Endothelial cell (in vitro differentiated cells): ENCODE data around the gene ARMH1. TPM values are rescaled to one million over a fixed set of nuclear protein-coding genes. Genes with fewer than 3 reads are reported as not detected.
A peak's percentile ranks its signal among the peaks of the same experiment; 100 is the strongest.

Source experiments
- DNase-seq: peaks from one replicate; pipeline ENCODE4 v3.0.0; 2021; ENCODE audit warnings: low spot score
- H3K27ac Mint-ChIP-seq: one replicate; pipeline ENCODE4 v1.8.0; 2021; ENCODE audit warnings: mixed read lengths, inconsistent platforms; ENCODE audit not compliant: unreplicated experiment
- H3K27me3 Mint-ChIP-seq: one replicate; pipeline ENCODE4 v1.8.0; 2021; ENCODE audit warnings: mild to moderate bottlenecking, moderate library complexity, mixed read lengths, inconsistent platforms; ENCODE audit not compliant: unreplicated experiment
- H3K36me3 Mint-ChIP-seq: one replicate; pipeline ENCODE4 v1.8.0; 2021; ENCODE audit warnings: mild to moderate bottlenecking, low read depth, mixed read lengths, inconsistent platforms; ENCODE audit not compliant: unreplicated experiment
- H3K4me1 Mint-ChIP-seq: one replicate; pipeline ENCODE4 v1.8.0; 2021; ENCODE audit warnings: mild to moderate bottlenecking, mixed read lengths, inconsistent platforms; ENCODE audit not compliant: unreplicated experiment
- H3K4me3 Mint-ChIP-seq: one replicate; pipeline ENCODE4 v1.8.0; 2021; ENCODE audit warnings: mild to moderate bottlenecking, mixed read lengths, inconsistent platforms; ENCODE audit not compliant: unreplicated experiment
- H3K9me3 Mint-ChIP-seq: one replicate; pipeline ENCODE4 v1.8.0; 2021; ENCODE audit warnings: mixed read lengths, inconsistent platforms; ENCODE audit not compliant: unreplicated experiment
- total RNA-seq: library from RNA; stranded (reverse); fragmentation: NEBNext Ultra II Directional; extraction: Animal tissue kit (Norgen Biotek cat#: 25700); gene quantifications from one replicate; pipeline ENCODE4 v1.2.1, GENCODE V29; 2021; ENCODE audit not compliant: unreplicated experiment
- TF ChIP-seq, protein P1 (sequence below): fragments of 200-600 bp; sonication (generic); IDR thresholded peaks from one replicate; pipeline ENCODE4 v1.5.0; 2021; ENCODE audit warnings: antibody characterized with exemption; ENCODE audit not compliant: unreplicated experiment

The ARMH1 gene
- total RNA-seq, 1 donor from 2014 or later: 4.1 TPM

DNA sequence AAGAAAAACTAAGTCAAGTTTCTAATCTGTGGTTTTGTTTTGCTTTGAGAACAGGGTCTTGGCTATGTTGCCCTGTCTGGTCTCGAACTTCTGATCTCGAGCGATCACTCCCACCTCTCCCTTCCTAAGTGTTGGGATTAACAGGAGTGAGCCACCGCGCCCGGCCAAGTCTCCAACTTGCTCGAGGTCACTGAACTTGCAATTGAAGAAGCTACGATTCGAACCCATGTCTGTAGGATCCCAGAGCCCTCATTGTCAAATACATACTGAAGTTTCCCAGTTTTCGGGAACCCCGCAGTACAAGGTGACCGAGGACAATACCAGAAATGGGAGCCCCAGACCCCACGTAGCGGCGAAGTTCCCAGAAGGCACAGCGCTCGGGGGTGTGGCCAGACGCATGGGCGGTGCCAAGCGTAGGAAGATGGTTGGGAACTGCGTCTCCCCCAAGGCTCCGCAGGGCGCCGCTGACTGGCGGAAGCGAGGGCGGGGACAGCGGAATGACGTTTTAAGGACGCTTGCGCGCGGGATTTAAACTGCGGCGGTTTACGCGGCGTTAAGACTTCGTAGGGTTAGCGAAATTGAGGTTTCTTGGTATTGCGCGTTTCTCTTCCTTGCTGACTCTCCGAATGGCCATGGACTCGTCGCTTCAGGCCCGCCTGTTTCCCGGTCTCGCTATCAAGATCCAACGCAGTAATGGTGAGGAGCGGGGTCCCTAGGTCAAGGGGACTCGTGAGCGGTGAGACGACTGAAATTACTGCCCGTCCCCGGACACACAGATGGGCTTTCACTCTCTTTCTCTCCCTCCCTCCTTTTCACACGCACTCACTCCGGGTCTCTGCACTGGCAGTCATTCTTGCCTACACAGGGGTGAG is 65.0 kb downstream of the ARMH1 start, which contains the start of gene KIF2C:
KIF2C (plus strand) TSS at position 531 of the 872 bp plus-strand sequence; CDS start at position 627, 96 bp downstream.
- Mint-ChIP-seq H3K27ac (peak within 1 kb of the TSS; percentile 95), H3K27me3 (peaks cover 9% of the 10 kb centered on the region), H3K4me1 (peaks cover 17% of the 10 kb centered on the region), H3K9me3 (no peaks in the 10 kb centered on the region), H3K36me3 (peaks cover 8% of the 10 kb centered on the region), H3K4me3 (peak within 1 kb of the TSS; percentile 97)
- TF ChIP-seq, protein P1, sequence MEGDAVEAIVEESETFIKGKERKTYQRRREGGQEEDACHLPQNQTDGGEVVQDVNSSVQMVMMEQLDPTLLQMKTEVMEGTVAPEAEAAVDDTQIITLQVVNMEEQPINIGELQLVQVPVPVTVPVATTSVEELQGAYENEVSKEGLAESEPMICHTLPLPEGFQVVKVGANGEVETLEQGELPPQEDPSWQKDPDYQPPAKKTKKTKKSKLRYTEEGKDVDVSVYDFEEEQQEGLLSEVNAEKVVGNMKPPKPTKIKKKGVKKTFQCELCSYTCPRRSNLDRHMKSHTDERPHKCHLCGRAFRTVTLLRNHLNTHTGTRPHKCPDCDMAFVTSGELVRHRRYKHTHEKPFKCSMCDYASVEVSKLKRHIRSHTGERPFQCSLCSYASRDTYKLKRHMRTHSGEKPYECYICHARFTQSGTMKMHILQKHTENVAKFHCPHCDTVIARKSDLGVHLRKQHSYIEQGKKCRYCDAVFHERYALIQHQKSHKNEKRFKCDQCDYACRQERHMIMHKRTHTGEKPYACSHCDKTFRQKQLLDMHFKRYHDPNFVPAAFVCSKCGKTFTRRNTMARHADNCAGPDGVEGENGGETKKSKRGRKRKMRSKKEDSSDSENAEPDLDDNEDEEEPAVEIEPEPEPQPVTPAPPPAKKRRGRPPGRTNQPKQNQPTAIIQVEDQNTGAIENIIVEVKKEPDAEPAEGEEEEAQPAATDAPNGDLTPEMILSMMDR: no peak
- DNase-seq: peak; percentile 94

DNA sequence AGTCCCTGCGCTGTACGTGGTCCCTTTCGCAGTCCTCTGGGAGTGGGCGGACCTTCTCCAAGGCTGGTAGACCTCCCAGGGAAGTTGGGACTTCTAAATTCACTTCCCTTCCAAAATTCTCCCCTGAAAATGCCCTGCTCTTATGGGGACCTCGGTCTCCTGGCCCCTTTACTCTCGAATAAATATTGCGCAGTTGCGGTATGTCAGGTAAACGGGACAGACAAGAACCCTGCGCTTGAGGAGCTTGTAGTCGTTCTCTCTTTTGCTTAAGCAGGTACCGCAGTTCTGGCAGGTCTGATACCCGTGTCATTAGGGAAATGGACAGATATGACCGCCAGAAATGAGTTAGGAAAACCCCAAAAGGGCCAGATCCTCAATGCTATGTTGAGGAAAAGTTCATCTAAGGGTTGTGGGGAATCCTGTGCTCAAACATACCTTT is 65.7 kb downstream of the ARMH1 start:
- H3K9me3 Mint-ChIP-seq: no peaks in the 10 kb centered on the region
- TF ChIP-seq, protein P1: no peak
- DNase-seq: no peak
- H3K36me3 Mint-ChIP-seq: peaks cover 8% of the 10 kb centered on the region
- peak overlapping the region; percentile 97 for H3K4me3 Mint-ChIP-seq
- peak overlapping the region; percentile 36 for H3K27ac Mint-ChIP-seq
- peaks cover 9% of the 10 kb centered on the region for H3K27me3 Mint-ChIP-seq
- peaks cover 17% of the 10 kb centered on the region for H3K4me1 Mint-ChIP-seq

DNA sequence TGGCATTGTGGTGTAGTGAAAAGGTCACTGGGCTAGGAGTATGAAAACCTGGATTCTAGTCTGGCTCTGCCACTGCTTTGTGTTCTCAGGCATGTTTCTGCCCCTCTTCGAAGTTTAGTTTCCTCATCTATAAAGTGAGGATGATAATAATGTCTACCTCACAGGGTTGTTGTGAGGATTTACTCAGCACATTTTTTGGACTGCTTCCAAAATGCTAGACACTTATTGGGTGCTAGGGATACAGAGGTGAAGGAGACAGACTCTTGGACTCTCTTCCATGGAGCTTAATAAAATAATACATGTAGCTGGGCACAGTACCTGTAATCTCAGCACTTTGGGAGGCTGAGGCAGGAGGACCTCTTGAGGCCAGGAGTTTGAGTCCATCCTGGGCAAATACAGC is 68.7 kb downstream of the ARMH1 start:
- H3K4me1 Mint-ChIP-seq: peaks cover 24% of the 10 kb centered on the region
- H3K9me3 Mint-ChIP-seq: no peaks in the 10 kb centered on the region
- peaks cover 7% of the 10 kb centered on the region for H3K27me3 Mint-ChIP-seq
- peaks cover 8% of the 10 kb centered on the region for H3K36me3 Mint-ChIP-seq
- H3K4me3 Mint-ChIP-seq: no peak overlapping the region
- H3K27ac Mint-ChIP-seq: no peak overlapping the region
- TF ChIP-seq, protein P1: no peak
- no peak for DNase-seq

DNA sequence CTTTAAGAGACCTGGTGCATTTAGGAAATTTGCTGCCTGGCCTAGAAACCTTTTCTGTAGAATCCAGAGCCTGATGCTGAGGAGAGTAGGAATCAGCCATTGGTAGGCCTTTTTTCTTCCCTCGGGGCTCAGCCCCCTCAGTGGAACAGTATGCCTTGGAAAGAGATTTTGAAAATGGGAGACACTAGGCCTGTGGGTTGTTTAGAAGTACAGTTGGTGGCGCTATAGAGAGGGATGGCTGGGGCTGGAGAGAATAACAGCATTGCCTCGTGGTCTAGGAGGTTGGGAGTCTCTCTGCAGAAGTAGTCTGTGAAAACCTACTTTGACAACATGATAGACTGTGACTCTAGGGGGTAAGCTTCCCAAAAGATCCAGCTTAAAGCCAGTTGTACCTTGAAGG is 73.4 kb downstream of the ARMH1 start:
- Mint-ChIP-seq H3K27ac (no peak overlapping the region), H3K36me3 (peaks cover under 1% of the 10 kb centered on the region), H3K4me3 (no peak overlapping the region)

More for the DNA sequence above, 73.4 kb downstream of the ARMH1 start:
- Mint-ChIP-seq H3K9me3 (no peaks in the 10 kb centered on the region), H3K4me1 (peaks cover 6% of the 10 kb centered on the region), H3K27me3 (no peaks in the 10 kb centered on the region)
- no peak for DNase-seq
- TF ChIP-seq, protein P1: no peak
